Endothelial cell of umbilical vein (primary cell): ENCODE results near the gene CDC45. TPM values are rescaled to one million over a fixed set of nuclear protein-coding genes. Genes with fewer than 3 reads are reported as not detected.

Source experiments
- BruUV-seq: library from RNA; stranded (reverse); fragments of 400-500 nt; replicated peaks from 2 replicates; lab custom pipeline; 2021; lab: Mats Ljungman, UMichigan
- CTCF ChIA-PET: fragments of 300-600, 350-600 bp; sonication (Branson Sonifier 250); formaldehyde crosslinking; loops from one replicate; lab custom pipeline; 2021; ENCODE audit warnings: antibody characterized with exemption, inconsistent platforms; lab: Charles Lee
- POLR2A ChIA-PET: fragments of 300-600, 350-600 bp; sonication (Branson Sonifier 250); formaldehyde crosslinking; loops from one replicate; lab custom pipeline; 2021; ENCODE audit warnings: antibody characterized with exemption, inconsistent platforms; lab: Charles Lee
- DNase-seq: peaks from one replicate; pipeline ENCODE4 v3.0.0-alpha.2; 2011; ENCODE audit warnings: low read depth, low spot score
- FAIRE-seq: peaks from 2 replicates; lab custom pipeline; 2011; peaks lifted over from hg19 to GRCh38; lab: Jason Lieb, UNC
- H2AFZ ChIP-seq: 2 replicates; pipeline ENCODE4 v1.6.0; 2012; ENCODE audit warnings: low read depth, low read length, control low read depth, inconsistent platforms
- H3K27ac ChIP-seq: 2 replicates; pipeline ENCODE4 v1.5.1; 2011; ENCODE audit warnings: low read depth, mild to moderate bottlenecking, control low read depth, low read length, moderate library complexity; ENCODE audit not compliant: insufficient read depth
- H3K27me3 ChIP-seq, 2 experiments: 2 replicates each; pipeline versions ENCODE4 v1.6.0 to v1.6.1; 2011; ENCODE audit warnings: low read length in 2 of 2, mixed read lengths in 1 of 2; ENCODE audit not compliant: control insufficient read depth in 2 of 2, insufficient read depth in 2 of 2
- H3K36me3 ChIP-seq, 2 experiments: 2 replicates in 1 of 2; 3 replicates in 1 of 2; pipeline ENCODE4 v1.5.1; 2011; ENCODE audit warnings: low read length in 2 of 2, mild to moderate bottlenecking in 1 of 2, moderate library complexity in 1 of 2; ENCODE audit not compliant: control insufficient read depth in 2 of 2, insufficient read depth in 2 of 2; ENCODE audit errors: extremely low read depth in 1 of 2
- H3K4me1 ChIP-seq: 3 replicates; pipeline ENCODE4 v1.5.1; 2011; ENCODE audit warnings: mild to moderate bottlenecking, low read length; ENCODE audit not compliant: control insufficient read depth, insufficient read depth; ENCODE audit errors: extremely low read depth
- H3K4me2 ChIP-seq: 2 replicates; pipeline ENCODE4 v1.6.1; 2011; ENCODE audit warnings: low read length, control low read depth, mixed read lengths; ENCODE audit not compliant: insufficient read depth
- H3K4me3 ChIP-seq, 3 experiments: fragments of 200-600 bp in 1 of 3; sonication (generic), shearing (Covaris generic) in 1 of 3; replicated peaks in 1 of 3; 2 replicates each; pipeline ENCODE4 v1.5.1; 2011 to 2016; ENCODE audit warnings: control low read depth in 3 of 3, low read length in 3 of 3, mild to moderate bottlenecking in 2 of 3, inconsistent platforms in 1 of 3, low read depth in 1 of 3, moderate library complexity in 1 of 3; ENCODE audit not compliant: insufficient read depth in 1 of 3
- H3K79me2 ChIP-seq: 2 replicates; pipeline ENCODE4 v1.6.0; 2012; ENCODE audit warnings: low read length, inconsistent platforms; ENCODE audit not compliant: control insufficient read depth, insufficient read depth
- H3K9ac ChIP-seq: replicated peaks from 2 replicates; pipeline ENCODE3; 2011; ENCODE audit warnings: low read length, control low read depth; ENCODE audit not compliant: insufficient read depth; ENCODE audit errors: extremely low read depth
- H3K9me1 ChIP-seq: replicated peaks from 3 replicates; pipeline ENCODE4 v1.6.0; 2011; ENCODE audit warnings: mild to moderate bottlenecking, low read length; ENCODE audit not compliant: control insufficient read depth, insufficient read depth; ENCODE audit errors: extremely low read depth
- H3K9me3 ChIP-seq: replicated peaks from 2 replicates; pipeline ENCODE4 v1.5.1; 2012; ENCODE audit warnings: low read length, inconsistent platforms; ENCODE audit not compliant: control insufficient read depth, insufficient read depth
- H4K20me1 ChIP-seq: replicated peaks from 2 replicates; pipeline ENCODE3; 2011; ENCODE audit warnings: mild to moderate bottlenecking, low read length; ENCODE audit not compliant: control insufficient read depth, insufficient read depth; ENCODE audit errors: extremely low read depth
- EZH2 ChIP-seq: IDR thresholded peaks from 2 replicates; pipeline ENCODE4 v1.6.1; 2012; ENCODE audit warnings: borderline replicate concordance, low read depth, mild to moderate bottlenecking, moderate library complexity, low read length, inconsistent platforms; ENCODE audit not compliant: severe bottlenecking
- FOS ChIP-seq: IDR thresholded peaks from 2 replicates; pipeline ENCODE4 v1.6.1; 2011; ENCODE audit warnings: mild to moderate bottlenecking, low read length, moderate library complexity, borderline replicate concordance; ENCODE audit not compliant: insufficient read depth
- GATA2 ChIP-seq: IDR thresholded peaks from 2 replicates; pipeline ENCODE4 v1.7.0; 2011; ENCODE audit warnings: low read depth, mild to moderate bottlenecking, moderate library complexity, mixed read lengths, low read length; ENCODE audit not compliant: insufficient read length, insufficient read depth
- JUN ChIP-seq: IDR thresholded peaks from 2 replicates; pipeline ENCODE4 v1.6.1; 2011; ENCODE audit warnings: borderline replicate concordance, low read depth; ENCODE audit not compliant: insufficient read length, insufficient read depth
- MYC ChIP-seq: IDR thresholded peaks from one replicate; pipeline ENCODE4 v1.6.1; 2011; ENCODE audit warnings: mild to moderate bottlenecking, low read depth, low read length
- POLR2A ChIP-seq: IDR thresholded peaks from 2 replicates; pipeline ENCODE4 v1.6.1; 2012; ENCODE audit warnings: low read depth, mild to moderate bottlenecking, control low read depth, low read length
- POLR2AphosphoS5 ChIP-seq: IDR thresholded peaks from 2 replicates; pipeline ENCODE4 v1.6.1; 2012; ENCODE audit warnings: low read depth, mild to moderate bottlenecking, control low read depth, low read length, moderate library complexity; ENCODE audit not compliant: insufficient read depth
- dilution Hi-C: fragments of 300-500 bp; cut with MboI; formaldehyde crosslinking; loops from one replicate; pipeline ENCODE4 v1.15.0; 2019; ENCODE audit warnings: low sequenced_read_pairs; ENCODE audit not compliant: extremely low pct_ligation_motif_present
- intact Hi-C: fragments of 100-400 bp; cut with micrococcal nuclease; formaldehyde crosslinking; loops from one replicate; pipeline ENCODE4 v1.10.0; 2022
- polyA plus RNA-seq, 4 experiments: library from polyadenylated mRNA; depleted of rRNA in 3 of 4; stranded (reverse) in 3 of 4; unstranded in 1 of 4; fragments of >200 nt; gene quantifications; 2 replicates each; pipeline versions ENCODE4 v1.2.1 to v1.2.3, GENCODE V29; 2011 to 2012; ENCODE audit warnings: missing spikeins in 1 of 4
- total RNA-seq: library from RNA; stranded (reverse); gene quantifications from 2 replicates; pipeline ENCODE4 v1.2.3, GENCODE V29; 2021
- TF ChIP-seq, protein P1 (sequence below): IDR thresholded peaks from 2 replicates; pipeline ENCODE4 v1.6.1; 2011; ENCODE audit not compliant: insufficient read depth, insufficient read length
- TF ChIP-seq, protein P2 (sequence below), 2 donors: IDR thresholded peaks; 1 replicate in 1 of 2; 2 replicates in 1 of 2; pipeline ENCODE4 v1.5.1; 2011; ENCODE audit warnings: low read length in 2 of 2, mild to moderate bottlenecking in 2 of 2, moderate library complexity in 2 of 2, control low read depth in 1 of 2, inconsistent platforms in 1 of 2, low read depth in 1 of 2; ENCODE audit not compliant: insufficient read depth in 1 of 2; ENCODE audit errors: extremely low read depth in 1 of 2

CDC45 gene
- total and polyA plus RNA-seq, 2 donors (not counting 3 experiments of a cell fraction or from before 2014, with no cell fraction given) = 36.6 to 40.6 TPM

DNA sequence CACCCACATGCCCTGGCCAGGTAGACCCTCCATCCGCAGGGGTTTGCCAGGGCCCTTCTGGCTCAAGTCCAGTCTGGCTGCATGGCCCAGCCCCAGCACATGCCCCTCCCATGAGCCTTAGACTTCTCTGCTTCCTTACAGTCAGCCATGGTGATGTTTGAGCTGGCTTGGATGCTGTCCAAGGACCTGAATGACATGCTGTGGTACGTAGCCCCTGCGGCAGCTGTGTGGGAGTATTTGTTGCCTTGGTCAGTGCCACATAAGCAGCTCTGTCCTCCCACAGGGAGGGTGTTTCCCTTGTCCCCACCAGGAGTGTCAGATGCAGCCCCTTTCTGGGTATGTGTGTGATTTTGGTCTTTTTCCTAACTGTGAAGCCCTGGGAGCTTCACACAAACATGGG is 17.5 kb downstream of the CDC45 start:
- TF ChIP-seq POLR2AphosphoS5 (no peak), GATA2 (no peak), JUN (no peak), FOS (no peak), POLR2A (no peak), MYC (no peak), EZH2 (no peak)
- TF ChIP-seq, protein P1, sequence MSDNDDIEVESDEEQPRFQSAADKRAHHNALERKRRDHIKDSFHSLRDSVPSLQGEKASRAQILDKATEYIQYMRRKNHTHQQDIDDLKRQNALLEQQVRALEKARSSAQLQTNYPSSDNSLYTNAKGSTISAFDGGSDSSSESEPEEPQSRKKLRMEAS = no peak
- TF ChIP-seq, protein P2, sequence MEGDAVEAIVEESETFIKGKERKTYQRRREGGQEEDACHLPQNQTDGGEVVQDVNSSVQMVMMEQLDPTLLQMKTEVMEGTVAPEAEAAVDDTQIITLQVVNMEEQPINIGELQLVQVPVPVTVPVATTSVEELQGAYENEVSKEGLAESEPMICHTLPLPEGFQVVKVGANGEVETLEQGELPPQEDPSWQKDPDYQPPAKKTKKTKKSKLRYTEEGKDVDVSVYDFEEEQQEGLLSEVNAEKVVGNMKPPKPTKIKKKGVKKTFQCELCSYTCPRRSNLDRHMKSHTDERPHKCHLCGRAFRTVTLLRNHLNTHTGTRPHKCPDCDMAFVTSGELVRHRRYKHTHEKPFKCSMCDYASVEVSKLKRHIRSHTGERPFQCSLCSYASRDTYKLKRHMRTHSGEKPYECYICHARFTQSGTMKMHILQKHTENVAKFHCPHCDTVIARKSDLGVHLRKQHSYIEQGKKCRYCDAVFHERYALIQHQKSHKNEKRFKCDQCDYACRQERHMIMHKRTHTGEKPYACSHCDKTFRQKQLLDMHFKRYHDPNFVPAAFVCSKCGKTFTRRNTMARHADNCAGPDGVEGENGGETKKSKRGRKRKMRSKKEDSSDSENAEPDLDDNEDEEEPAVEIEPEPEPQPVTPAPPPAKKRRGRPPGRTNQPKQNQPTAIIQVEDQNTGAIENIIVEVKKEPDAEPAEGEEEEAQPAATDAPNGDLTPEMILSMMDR (IDR thresholded peaks at IDR 0.05; ENCODE audit: extremely low read depth in 1 of 2, insufficient read depth in 1 of 2, low read depth in 1 of 2, low read length in 2 of 2) = no peak
- Histone ChIP-seq H3K36me3 (peaks cover 0 to 6% of the 10 kb centered on the region in 2 experiments), H4K20me1 (no peaks in the 10 kb centered on the region), H3K9me1 (no peaks in the 10 kb centered on the region), H3K27ac (no peak overlapping the region), H3K9me3 (no peaks in the 10 kb centered on the region), H3K4me3 (no peak overlapping the region), H3K4me2 (no peak overlapping the region), H3K9ac (no peak overlapping the region), H3K79me2 (no peaks in the 10 kb centered on the region), H2AFZ (no peak overlapping the region), H3K27me3 (no peaks in the 10 kb centered on the region), H3K4me1 (no peaks in the 10 kb centered on the region)
- peak; percentile 86 for DNase-seq
- dilution Hi-C loops (no loop called here), intact Hi-C loops (no loop called here)
- FAIRE-seq = peak; percentile 81
- no TSS peak for BruUV-seq
- POLR2A ChIA-PET = no interaction called here
- CTCF ChIA-PET = interaction anchor here (0.6 to 6.6 kb wide), 13 partner anchors 8 to 132 kb away, joined by 3 to 358 read pairs (median 3); no protein-coding TSS in a partner anchor
